GM23338 (cell line): ENCODE measurements around the gene PRRT1. TPM values are rescaled to one million over a fixed set of nuclear protein-coding genes. Genes with fewer than 3 reads are reported as not detected.

Source experiments
- ATAC-seq: fragments of 200-7000 bp; cut with Tn5 transposase; 3 replicates; pipeline ENCODE4 v1.9.1; 2020
- DNase-seq: peaks from one replicate; pipeline ENCODE4 v3.0.0-alpha.2; 2015; ENCODE audit warnings: low spot score
- H2AFZ ChIP-seq: fragments of 200-600 bp; sonication (generic); 2 replicates; pipeline ENCODE4 v1.8.0; 2016; ENCODE audit warnings: antibody characterized with exemption, mild to moderate bottlenecking, moderate library complexity
- H3F3A ChIP-seq: fragments of 200-600 bp; sonication (generic); replicated peaks from 2 replicates; pipeline ENCODE4 v1.8.0; 2017; ENCODE audit warnings: antibody characterized with exemption, mixed run types, low read depth
- H3K27ac ChIP-seq: fragments of 200-600 bp; sonication (generic); 2 replicates; pipeline ENCODE4 v1.6.1; 2016; ENCODE audit warnings: low read depth
- H3K27me3 ChIP-seq: fragments of 200-600 bp; sonication (generic); 2 replicates; pipeline ENCODE4 v1.8.0; 2016; ENCODE audit warnings: mild to moderate bottlenecking, mixed run types, moderate library complexity; ENCODE audit not compliant: insufficient read depth
- H3K36me3 ChIP-seq: fragments of 200-600 bp; sonication (generic); 2 replicates; pipeline ENCODE4 v1.8.0; 2016; ENCODE audit warnings: mild to moderate bottlenecking; ENCODE audit not compliant: insufficient read depth
- H3K4me1 ChIP-seq: fragments of 200-600 bp; sonication (generic); 2 replicates; pipeline ENCODE4 v1.8.0; 2016; ENCODE audit warnings: mild to moderate bottlenecking, moderate library complexity; ENCODE audit not compliant: insufficient read depth
- H3K4me2 ChIP-seq: fragments of 200-600 bp; sonication (generic); 2 replicates; pipeline ENCODE4 v1.7.1; 2017; ENCODE audit warnings: mixed run types
- H3K4me3 ChIP-seq: fragments of 200-600 bp; sonication (generic); 2 replicates; pipeline ENCODE4 v1.6.1; 2016; ENCODE audit warnings: mixed run types
- H3K79me2 ChIP-seq: fragments of 200-600 bp; sonication (generic); replicated peaks from 2 replicates; pipeline ENCODE4 v1.8.0; 2017; ENCODE audit warnings: mild to moderate bottlenecking; ENCODE audit not compliant: insufficient read depth
- H3K9me2 ChIP-seq: fragments of 200-600 bp; sonication (generic); 2 replicates; pipeline ENCODE4 v1.8.0; 2017; ENCODE audit not compliant: insufficient read depth
- H4K20me1 ChIP-seq: fragments of 200-600 bp; sonication (generic); replicated peaks from 2 replicates; pipeline ENCODE4 v1.8.0; 2017; ENCODE audit warnings: mild to moderate bottlenecking; ENCODE audit not compliant: insufficient read depth
- H3K27ac Mint-ChIP-seq: 2 replicates; pipeline ENCODE4 v1.8.0; 2020; ENCODE audit warnings: inconsistent platforms, mild to moderate bottlenecking, moderate library complexity, mixed read lengths
- H3K27me3 Mint-ChIP-seq: 3 replicates; pipeline ENCODE4 v1.8.0; 2022; ENCODE audit warnings: low read depth, mild to moderate bottlenecking, moderate library complexity, mixed read lengths, inconsistent platforms; ENCODE audit not compliant: insufficient read depth, poor library complexity
- H3K36me3 Mint-ChIP-seq: 3 replicates; pipeline ENCODE4 v1.8.0; 2021; ENCODE audit warnings: low read depth, mild to moderate bottlenecking, inconsistent platforms, moderate library complexity, mixed read lengths
- H3K4me1 Mint-ChIP-seq: 3 replicates; pipeline ENCODE4 v1.8.0; 2020; ENCODE audit warnings: mild to moderate bottlenecking, inconsistent platforms, mixed read lengths
- H3K4me3 Mint-ChIP-seq: 3 replicates; pipeline ENCODE4 v1.8.0; 2021; ENCODE audit warnings: moderate library complexity, mild to moderate bottlenecking, inconsistent platforms, mixed read lengths
- H3K9me3 Mint-ChIP-seq: 3 replicates; pipeline ENCODE4 v1.8.0; 2020; ENCODE audit warnings: moderate library complexity, mild to moderate bottlenecking, inconsistent platforms, mixed read lengths
- CREB1 ChIP-seq: fragments of 250-450 bp; sonication (Bioruptor Pico); IDR thresholded peaks from 2 replicates; pipeline ENCODE4 v1.5.0; 2020; ENCODE audit warnings: low read depth, mild to moderate bottlenecking, moderate library complexity
- EZH2 ChIP-seq: fragments of 200-600 bp; sonication (generic); IDR thresholded peaks from one replicate; pipeline ENCODE4 v1.8.0; 2017; ENCODE audit warnings: antibody characterized with exemption, mild to moderate bottlenecking, low read depth; ENCODE audit not compliant: unreplicated experiment
- EZH2phosphoT487 ChIP-seq: fragments of 200-600 bp; sonication (generic); IDR thresholded peaks from one replicate; pipeline ENCODE4 v1.8.1; 2018; ENCODE audit warnings: antibody characterized with exemption; ENCODE audit not compliant: unreplicated experiment
- JUNB ChIP-seq: IDR thresholded peaks from one replicate; pipeline ENCODE4 v1.6.1; 2016; ENCODE audit warnings: antibody characterized with exemption; ENCODE audit not compliant: unreplicated experiment
- NANOG ChIP-seq: IDR thresholded peaks from 2 replicates; pipeline ENCODE4 v1.6.1; 2016; ENCODE audit warnings: antibody characterized with exemption, borderline replicate concordance
- STAT1 ChIP-seq: IDR thresholded peaks from one replicate; pipeline ENCODE4 v1.6.1; 2016; ENCODE audit warnings: antibody characterized with exemption; ENCODE audit not compliant: unreplicated experiment
- ZNF114 ChIP-seq: fragments of 250-450 bp; sonication (Bioruptor Pico); IDR thresholded peaks from 2 replicates; pipeline ENCODE4 v1.5.0; 2020; ENCODE audit warnings: mild to moderate bottlenecking, moderate library complexity
- polyA plus RNA-seq: library from polyadenylated mRNA; unstranded; fragments of >200 nt; fragmentation: Nextera tagmentation; extraction: Ambion mirVana; gene quantifications from 2 replicates; pipeline ENCODE4 v1.2.1, GENCODE V29; 2016
- total RNA-seq: library from RNA; depleted of rRNA; stranded (reverse); fragments of >200 nt; shearing (Covaris generic); gene quantifications from 2 replicates; pipeline ENCODE4 v1.2.3, GENCODE V29; 2014
- TF ChIP-seq, protein P1 (sequence below), 2 experiments: fragments of 200-600 bp in 1 of 2; sonication (generic) in 1 of 2; conservative IDR thresholded peaks; 2 replicates each; pipeline versions ENCODE4 v1.5.1 to v1.6.1; 2016 to 2017; ENCODE audit warnings: antibody characterized with exemption in 2 of 2, low read depth in 2 of 2, mild to moderate bottlenecking in 2 of 2, moderate library complexity in 1 of 2
- TF ChIP-seq, protein P2 (sequence below): IDR thresholded peaks from one replicate; pipeline ENCODE4 v1.6.1; 2018; ENCODE audit warnings: antibody characterized with exemption; ENCODE audit not compliant: unreplicated experiment
- TF ChIP-seq, protein P3 (sequence below): IDR thresholded peaks from 2 replicates; pipeline ENCODE4 v1.6.1; 2016; ENCODE audit warnings: antibody characterized with exemption

PRRT1 gene
- total and polyA plus RNA-seq, 2 experiments from 2014 or later = 2.7 TPM; not detected in 1

DNA sequence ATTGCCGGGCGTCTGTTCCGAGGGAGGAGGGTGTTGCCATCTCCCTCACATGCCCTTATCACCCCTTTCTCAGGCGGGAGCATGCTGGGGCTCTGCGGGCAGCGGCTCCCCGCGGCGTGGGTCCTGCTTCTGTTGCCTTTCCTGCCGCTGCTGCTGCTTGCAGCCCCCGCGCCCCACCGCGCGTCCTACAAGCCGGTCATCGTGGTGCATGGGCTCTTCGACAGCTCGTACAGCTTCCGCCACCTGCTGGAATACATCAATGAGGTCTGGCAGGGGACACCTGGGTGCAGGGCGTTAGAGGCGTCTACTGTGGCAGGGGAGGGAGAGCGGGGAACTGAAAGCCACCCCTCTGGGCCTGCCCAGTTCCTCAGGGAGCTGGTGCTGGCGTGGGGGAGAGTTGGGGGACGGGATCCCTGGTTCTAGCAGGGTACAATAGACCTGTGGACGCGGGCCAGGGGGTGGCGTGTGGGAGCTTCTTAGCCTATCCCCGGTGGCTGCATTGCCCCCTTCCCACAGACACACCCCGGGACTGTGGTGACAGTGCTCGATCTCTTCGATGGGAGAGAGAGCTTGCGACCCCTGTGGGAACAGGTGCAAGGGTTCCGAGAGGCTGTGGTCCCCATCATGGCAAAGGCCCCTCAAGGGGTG is 2.9 kb upstream of the PRRT1 start:
- peak overlapping the region; percentile 100 for H3K4me3 ChIP-seq
- H3K79me2 ChIP-seq = no peaks in the 10 kb centered on the region
- H3K27ac ChIP-seq = 0 out of 2 replicates have a peak overlapping the region, but pooled peaks have one; percentile 79
- ATAC-seq (peak; percentile 55), DNase-seq (peak; percentile 91)
- no peaks in the 10 kb centered on the region for H3K9me2 ChIP-seq
- peak overlapping the region; percentile 100 for H3K4me2 ChIP-seq
- Mint-ChIP-seq H3K4me1 (peaks cover 39% of the 10 kb centered on the region), H3K4me3 (peak overlapping the region; percentile 94), H3K9me3 (no peaks in the 10 kb centered on the region; the same call in 1 of the 3 replicates), H3K36me3 (peaks cover 33% of the 10 kb centered on the region), H3K27ac (peak overlapping the region; percentile 96), H3K27me3 (peaks cover 38% of the 10 kb centered on the region)
- TF ChIP-seq, protein P1, sequence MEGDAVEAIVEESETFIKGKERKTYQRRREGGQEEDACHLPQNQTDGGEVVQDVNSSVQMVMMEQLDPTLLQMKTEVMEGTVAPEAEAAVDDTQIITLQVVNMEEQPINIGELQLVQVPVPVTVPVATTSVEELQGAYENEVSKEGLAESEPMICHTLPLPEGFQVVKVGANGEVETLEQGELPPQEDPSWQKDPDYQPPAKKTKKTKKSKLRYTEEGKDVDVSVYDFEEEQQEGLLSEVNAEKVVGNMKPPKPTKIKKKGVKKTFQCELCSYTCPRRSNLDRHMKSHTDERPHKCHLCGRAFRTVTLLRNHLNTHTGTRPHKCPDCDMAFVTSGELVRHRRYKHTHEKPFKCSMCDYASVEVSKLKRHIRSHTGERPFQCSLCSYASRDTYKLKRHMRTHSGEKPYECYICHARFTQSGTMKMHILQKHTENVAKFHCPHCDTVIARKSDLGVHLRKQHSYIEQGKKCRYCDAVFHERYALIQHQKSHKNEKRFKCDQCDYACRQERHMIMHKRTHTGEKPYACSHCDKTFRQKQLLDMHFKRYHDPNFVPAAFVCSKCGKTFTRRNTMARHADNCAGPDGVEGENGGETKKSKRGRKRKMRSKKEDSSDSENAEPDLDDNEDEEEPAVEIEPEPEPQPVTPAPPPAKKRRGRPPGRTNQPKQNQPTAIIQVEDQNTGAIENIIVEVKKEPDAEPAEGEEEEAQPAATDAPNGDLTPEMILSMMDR (conservative IDR thresholded peaks at IDR 0.05; ENCODE audit: low read depth in 2 of 2) = peak; percentile 58 to 84
- no peak for TF ChIP-seq NANOG
- peaks cover 9% of the 10 kb centered on the region for H3F3A ChIP-seq
- 0 out of 2 replicates have a peak, but pooled peaks cover 8% of the 10 kb centered on the region for H4K20me1 ChIP-seq
- H2AFZ ChIP-seq = peak overlapping the region; percentile 100
- peaks cover 25% of the 10 kb centered on the region for H3K4me1 ChIP-seq
- H3K36me3 ChIP-seq = peaks cover 12% of the 10 kb centered on the region
- H3K27me3 ChIP-seq = peaks cover 36% of the 10 kb centered on the region

DNA sequence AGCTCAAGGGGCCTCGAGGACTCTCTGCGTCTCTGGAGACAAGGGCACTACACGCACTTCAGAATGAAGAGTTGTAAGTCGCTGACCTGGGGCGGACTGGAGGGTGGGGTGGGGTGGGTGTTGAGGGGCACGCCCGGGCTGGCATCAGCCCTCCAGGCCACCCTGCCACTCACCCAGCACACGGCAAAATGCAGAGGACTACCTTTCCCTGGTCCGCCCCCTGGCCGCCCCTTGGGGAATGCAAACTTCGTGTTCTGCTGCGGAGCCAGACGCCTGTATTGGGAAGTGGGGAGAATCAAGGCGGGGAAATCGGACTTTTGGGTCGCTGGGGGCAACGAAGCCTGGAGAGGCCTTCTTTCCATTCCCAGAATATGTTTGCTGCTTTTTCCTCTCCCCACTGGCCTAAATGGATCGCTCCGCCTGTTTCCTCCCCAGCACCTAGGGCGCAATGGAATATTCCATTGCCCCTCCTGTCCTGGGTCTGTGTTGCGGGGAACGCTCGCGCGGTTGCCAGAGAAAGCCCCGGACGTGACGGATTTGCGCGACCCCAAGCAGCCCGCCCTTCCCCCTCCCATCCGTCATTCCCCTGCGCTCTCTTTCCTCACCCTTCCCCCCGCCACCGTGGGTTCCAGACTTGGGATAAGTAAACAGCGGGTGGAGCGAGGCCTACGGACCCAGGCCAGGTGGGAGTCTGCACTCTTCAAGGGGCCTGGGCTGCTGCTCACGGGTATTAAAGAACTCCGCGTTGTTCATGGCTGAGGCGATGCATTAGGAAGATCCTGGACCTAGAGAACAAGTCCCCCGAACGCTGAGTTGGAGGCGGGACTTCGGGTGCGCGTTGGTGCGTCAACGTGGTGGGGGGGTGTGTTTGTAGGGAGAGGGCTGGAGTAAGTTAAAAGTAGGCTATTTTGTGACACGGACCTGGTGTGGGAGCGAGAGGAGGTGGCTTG is 2.1 kb upstream of the PRRT1 start, which contains the start of gene PPT2:
Gene PPT2 (plus strand): TSS at position 578 of the 950 bp plus-strand sequence. CDS start 454 bp downstream, outside the sequence.
- peak; percentile 96 for DNase-seq
- Mint-ChIP-seq H3K27me3 (peaks cover 43% of the 10 kb centered on the region), H3K9me3 (no peaks in the 10 kb centered on the region; the same call in 1 of the 3 replicates), H3K4me3 (peak within 1 kb of the TSS; percentile 94), H3K36me3 (peaks cover 26% of the 10 kb centered on the region), H3K4me1 (peaks cover 42% of the 10 kb centered on the region), H3K27ac (peak within 1 kb of the TSS; percentile 96)
- Histone ChIP-seq H3K27me3 (peaks cover 44% of the 10 kb centered on the region), H3F3A (peaks cover 9% of the 10 kb centered on the region), H3K4me1 (peaks cover 28% of the 10 kb centered on the region), H4K20me1 (0 out of 2 replicates have a peak, but pooled peaks cover 8% of the 10 kb centered on the region), H2AFZ (peak within 1 kb of the TSS; percentile 100), H3K79me2 (no peaks in the 10 kb centered on the region), H3K27ac (peak within 1 kb of the TSS; percentile 79), H3K36me3 (peaks cover 10% of the 10 kb centered on the region), H3K4me3 (peak within 1 kb of the TSS; percentile 100), H3K9me2 (no peaks in the 10 kb centered on the region), H3K4me2 (peak within 1 kb of the TSS; percentile 100)
- peak; percentile 41 for ATAC-seq
- TF ChIP-seq, protein P1 (conservative IDR thresholded peaks at IDR 0.05; ENCODE audit: low read depth in 2 of 2) = peak in 1 of 2 experiments; percentile 9; a peak in 1 of 4 replicates
- TF ChIP-seq ZNF114 (CRISPR knock-in tag) = no peak
- no peak for TF ChIP-seq NANOG
- no peak for TF ChIP-seq STAT1
- TF ChIP-seq, protein P2, sequence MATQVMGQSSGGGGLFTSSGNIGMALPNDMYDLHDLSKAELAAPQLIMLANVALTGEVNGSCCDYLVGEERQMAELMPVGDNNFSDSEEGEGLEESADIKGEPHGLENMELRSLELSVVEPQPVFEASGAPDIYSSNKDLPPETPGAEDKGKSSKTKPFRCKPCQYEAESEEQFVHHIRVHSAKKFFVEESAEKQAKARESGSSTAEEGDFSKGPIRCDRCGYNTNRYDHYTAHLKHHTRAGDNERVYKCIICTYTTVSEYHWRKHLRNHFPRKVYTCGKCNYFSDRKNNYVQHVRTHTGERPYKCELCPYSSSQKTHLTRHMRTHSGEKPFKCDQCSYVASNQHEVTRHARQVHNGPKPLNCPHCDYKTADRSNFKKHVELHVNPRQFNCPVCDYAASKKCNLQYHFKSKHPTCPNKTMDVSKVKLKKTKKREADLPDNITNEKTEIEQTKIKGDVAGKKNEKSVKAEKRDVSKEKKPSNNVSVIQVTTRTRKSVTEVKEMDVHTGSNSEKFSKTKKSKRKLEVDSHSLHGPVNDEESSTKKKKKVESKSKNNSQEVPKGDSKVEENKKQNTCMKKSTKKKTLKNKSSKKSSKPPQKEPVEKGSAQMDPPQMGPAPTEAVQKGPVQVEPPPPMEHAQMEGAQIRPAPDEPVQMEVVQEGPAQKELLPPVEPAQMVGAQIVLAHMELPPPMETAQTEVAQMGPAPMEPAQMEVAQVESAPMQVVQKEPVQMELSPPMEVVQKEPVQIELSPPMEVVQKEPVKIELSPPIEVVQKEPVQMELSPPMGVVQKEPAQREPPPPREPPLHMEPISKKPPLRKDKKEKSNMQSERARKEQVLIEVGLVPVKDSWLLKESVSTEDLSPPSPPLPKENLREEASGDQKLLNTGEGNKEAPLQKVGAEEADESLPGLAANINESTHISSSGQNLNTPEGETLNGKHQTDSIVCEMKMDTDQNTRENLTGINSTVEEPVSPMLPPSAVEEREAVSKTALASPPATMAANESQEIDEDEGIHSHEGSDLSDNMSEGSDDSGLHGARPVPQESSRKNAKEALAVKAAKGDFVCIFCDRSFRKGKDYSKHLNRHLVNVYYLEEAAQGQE = no peak
- no peak for TF ChIP-seq JUNB
- TF ChIP-seq EZH2 = no peak
- no peak for TF ChIP-seq EZH2phosphoT487
- TF ChIP-seq, protein P3, sequence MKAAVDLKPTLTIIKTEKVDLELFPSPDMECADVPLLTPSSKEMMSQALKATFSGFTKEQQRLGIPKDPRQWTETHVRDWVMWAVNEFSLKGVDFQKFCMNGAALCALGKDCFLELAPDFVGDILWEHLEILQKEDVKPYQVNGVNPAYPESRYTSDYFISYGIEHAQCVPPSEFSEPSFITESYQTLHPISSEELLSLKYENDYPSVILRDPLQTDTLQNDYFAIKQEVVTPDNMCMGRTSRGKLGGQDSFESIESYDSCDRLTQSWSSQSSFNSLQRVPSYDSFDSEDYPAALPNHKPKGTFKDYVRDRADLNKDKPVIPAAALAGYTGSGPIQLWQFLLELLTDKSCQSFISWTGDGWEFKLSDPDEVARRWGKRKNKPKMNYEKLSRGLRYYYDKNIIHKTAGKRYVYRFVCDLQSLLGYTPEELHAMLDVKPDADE = 0 out of 2 replicates have a peak, but pooled peaks have one; percentile 55
- TF ChIP-seq CREB1 (CRISPR knock-in tag) = peak; percentile 97
